Testis (tissue), 2 donors: ENCODE results near the gene CRIP1.
A peak's percentile ranks its signal among the peaks of the same experiment; 100 is the strongest.

Experiments used
- CTCF ChIP-seq, 3 experiments: fragments of 450-650 bp in 2 of 3; fragments of 200-600 bp in 1 of 3; sonication (generic) in 1 of 3; IDR thresholded peaks; one replicate each; pipeline ENCODE4 v1.5.1; 2016 to 2019; ENCODE audit warnings: antibody characterized with exemption in 3 of 3, mild to moderate bottlenecking in 2 of 3, moderate library complexity in 1 of 3
- POLR2A ChIP-seq: fragments of 450-650 bp; IDR thresholded peaks from one replicate; pipeline ENCODE4 v1.6.1; 2017; ENCODE audit warnings: antibody characterized with exemption, mild to moderate bottlenecking, moderate library complexity

DNA sequence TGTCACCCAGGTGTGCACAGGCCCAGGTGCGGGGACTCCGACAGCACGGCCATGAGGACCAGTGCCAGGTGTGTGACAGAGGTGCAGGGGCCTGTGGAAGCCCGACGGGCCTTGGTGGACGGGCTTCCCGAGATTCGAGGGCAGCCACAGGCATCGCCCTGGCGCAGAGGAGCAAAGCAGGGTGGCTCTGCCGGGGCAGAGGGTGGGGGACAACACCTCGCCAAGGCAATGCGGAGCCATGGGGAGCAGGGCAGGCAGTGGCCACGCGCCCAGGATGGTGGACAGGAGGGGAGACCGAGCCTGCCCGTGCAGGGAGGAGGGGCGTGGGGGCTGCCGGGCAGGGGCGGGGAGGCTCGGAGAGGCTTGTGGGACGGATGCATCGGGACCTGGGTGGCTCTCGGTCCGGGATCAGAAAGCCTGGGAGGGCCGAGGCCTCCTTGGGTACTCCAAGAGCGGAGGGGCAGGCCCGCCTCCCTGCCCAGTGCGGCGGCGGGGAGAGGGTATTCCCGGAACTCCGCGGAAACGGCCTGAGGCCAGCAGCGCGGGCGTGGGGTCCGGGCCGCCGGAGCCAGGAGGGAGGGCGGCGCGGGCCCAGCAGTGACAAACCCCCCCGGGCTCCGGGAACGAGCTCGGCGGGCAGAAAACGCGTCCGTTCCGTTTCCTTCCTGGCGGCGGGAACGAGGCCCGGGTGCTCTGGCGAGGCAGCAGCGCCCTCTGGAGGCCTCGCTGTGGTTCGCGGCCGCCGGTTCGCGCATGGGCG, 41.3 kb downstream of the CRIP1 start:
- peak; percentile 69 to 82 (median 80) for TF ChIP-seq CTCF (IDR thresholded peaks at IDR 0.05)
- TF ChIP-seq POLR2A: no peak
